ENCODE measurements around the gene NELL1.

The NELL1 gene

DNA sequence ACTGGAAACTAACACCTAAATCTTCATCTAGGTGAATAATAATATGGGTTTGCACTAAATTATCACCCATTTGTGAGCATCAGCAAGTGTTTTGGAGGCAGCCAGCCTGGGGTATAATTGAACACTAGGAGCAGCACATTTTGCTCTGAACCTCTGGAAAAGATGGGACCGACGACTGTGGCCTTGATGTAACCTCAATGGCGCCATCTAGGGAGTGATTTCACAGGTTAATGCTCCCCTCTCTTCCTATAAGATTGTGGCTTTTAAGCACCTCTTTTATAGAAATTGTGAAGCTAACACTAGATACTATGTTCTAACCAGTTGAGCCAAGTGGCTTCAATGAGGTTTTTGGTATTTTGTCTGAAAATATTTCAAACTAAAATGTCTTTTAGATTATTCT lies 203.7 kb downstream of the NELL1 start:
- DNase-seq (ENCODE audit: low read depth in 2 of 2): no peak

DNA sequence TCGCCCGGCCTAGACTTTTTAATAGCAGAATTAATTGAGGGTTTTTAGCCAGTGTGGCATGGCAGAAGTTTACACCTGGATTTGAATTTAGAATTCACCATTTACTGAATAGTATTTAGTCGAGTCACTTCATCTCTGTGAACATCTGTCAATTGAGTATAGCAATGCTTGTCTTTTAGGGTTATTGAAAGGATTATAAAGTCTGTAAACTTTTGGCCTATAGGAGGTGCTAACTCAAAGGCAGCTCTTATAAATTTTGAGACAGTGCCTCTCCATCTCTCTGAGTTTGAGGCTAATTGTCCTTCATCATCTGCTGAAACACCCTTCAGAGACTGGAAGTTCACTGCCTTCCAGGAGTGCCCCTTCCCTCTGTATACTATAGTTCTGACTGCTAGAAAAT lies 205.0 kb downstream of the NELL1 start:
- DNase-seq (ENCODE audit: low read depth in 2 of 2): no peak

DNA sequence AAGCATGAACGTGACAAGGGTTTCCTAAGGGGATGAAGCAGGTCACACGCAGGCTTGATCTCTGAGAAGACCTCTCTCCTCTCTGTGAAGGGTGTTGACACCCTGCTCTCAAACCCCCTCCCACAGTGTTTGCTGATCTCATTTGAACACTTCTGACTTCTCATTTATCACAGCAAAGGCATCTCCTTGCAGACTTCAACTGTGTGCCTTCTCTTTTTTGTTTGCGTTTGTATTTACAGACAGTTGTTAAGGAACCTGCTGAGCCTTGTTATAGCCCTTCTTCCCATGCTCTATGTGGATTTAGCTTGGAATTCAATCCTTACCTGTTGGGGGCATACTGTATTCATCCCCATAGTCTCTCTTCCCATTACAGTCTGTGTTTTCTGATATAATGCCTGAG lies 206.5 kb downstream of the NELL1 start:
- DNase-seq (ENCODE audit: low read depth in 2 of 2): no peak

DNA sequence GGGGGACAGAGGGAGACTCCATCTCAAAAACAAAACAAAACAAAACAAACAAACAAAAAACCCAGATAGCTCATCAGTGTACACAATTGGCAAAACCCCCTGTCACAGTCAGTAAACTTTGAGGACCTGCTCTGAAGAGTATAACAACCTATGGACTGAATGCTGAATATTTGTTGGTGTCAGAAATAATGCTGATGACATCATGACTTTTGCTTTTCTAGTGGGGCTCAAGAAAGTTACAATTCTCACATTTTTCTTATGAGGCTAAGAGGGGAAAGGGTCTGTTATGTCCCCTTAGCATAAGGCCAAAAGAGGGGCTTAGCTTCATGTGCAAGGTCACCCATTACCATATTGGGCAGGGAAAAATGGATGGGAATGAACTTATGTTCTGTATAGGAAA lies 207.4 kb downstream of the NELL1 start:
- no peak for DNase-seq (ENCODE audit: low read depth in 2 of 2)

DNA sequence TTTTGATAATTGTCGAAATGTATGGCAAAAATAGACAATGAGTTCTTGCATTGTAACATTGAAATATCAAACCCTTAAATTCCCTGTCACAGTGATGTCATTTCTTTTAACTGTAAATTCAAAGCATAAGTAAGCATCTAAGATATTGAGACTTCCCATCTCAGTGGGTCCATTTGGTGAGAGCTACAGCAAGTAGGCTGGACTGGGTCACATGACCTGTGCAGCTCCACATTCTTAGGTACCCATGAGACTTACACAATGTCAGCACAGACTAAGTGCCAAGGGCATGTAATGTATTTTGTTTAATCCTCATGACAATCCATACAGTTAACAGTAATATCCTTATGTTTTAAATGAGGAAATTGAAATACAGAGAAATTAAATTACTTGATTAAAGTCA lies 210.7 kb downstream of the NELL1 start:
- no peak for DNase-seq (ENCODE audit: low read depth in 2 of 2)

DNA sequence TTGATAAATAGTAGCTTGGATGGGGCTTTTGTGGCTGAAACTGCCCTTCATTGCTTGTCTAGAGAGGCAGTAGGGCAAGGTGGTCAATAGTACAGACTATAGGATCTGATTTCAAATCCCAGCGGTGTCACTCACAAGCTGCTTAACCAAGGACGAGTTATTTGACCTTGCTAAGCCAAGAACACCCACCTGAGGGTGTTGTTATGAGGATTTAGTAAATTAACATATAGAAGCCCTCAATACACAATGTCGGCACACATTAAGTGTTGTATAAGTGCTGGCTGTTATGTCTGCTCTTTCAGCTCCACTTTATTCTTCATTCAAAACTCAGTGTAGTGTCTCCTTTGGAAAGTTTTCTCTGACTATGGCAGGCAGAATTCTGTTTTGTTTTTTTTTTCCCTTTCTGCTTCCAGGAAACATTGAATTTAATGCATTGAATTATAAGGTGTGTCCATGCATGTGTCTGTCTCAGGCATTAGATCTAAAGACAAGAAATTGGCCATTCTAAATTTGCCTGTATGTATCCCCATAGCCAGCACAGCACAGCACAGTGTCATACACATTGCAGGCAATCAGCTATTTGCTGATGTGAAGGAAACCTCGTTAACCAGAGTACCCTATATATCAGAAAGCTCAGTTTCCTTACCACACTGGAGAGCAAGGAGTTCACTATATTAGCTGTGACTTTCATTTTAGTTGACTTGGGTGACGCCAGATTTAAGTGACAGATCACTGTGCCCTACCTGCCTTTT lies 212.1 kb downstream of the NELL1 start:
- DNase-seq (ENCODE audit: low read depth in 2 of 2): no peak

DNA sequence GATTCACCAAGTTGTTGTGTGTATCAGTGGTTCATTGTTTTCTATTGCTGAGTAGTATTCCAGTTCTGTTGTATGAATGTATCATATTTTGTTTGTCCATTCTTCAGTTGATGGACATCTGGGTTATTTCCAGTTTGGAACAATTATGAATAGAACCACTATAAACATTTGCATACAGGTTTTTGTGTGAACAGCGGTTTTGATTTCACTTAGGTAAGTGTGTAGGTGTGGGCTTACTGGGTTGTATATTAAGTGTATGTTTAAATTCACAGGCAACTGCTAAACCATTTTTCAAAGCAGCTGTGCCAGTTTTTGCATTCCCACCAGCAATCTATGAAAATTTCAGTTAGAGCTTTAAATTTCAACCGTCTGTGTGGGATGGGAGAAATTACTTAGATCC lies 217.8 kb downstream of the NELL1 start:
- DNase-seq (ENCODE audit: low read depth in 2 of 2): no peak

DNA sequence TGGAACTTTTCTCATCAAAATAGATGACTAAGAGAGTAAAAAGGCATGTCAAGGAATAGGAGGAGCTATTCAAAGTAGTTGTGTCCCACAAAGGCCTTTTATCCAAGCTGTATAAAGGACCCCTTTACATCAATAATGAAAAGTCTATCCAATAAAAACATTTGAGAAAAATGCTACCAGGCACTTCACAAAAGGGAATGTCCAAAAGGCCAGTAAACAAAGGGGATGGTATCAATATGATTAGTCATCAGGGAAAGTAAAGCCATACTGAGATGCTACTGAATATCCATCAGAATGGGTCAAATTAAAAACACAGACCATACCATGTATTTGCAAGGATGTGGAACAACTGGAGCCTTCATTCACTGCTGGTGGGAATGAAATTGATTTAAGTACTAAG lies 224.9 kb downstream of the NELL1 start:
- DNase-seq (ENCODE audit: low read depth in 2 of 2): no peak

DNA sequence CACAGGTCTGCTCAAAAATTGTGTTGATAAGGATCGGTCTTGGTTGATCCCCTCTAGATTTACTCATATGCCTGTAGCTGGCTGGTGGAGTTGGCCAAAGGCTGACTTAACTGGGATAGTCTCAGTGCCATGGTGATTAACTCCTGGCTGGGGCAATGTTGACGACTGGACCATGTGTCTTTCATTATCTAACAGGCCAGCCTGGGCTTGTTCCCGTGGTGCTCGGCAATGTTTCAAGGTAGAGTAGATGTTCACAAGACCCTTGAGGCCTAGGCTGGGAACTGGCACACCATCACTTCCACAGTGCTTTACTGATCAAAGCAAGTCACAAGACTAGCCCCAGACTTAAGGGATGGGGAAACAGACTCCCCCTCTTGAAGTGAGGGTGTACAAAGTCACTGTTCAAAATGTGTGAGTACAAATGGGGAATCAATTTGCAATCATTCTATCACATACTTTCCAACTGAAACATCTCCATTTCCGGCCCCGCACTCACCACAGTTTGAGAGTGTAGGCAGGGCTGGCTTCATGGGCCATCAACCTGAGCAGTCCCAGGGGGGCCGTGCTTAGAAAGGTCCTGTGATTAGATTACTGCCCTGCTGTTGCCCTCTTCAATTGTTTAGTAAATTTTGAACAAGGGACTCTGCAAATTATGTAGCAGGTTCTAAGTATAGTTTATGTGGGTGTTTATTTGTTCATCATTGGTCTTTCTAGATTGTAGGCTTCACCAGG lies 240.8 kb downstream of the NELL1 start:
- DNase-seq (ENCODE audit: low read depth in 2 of 2): no peak

DNA sequence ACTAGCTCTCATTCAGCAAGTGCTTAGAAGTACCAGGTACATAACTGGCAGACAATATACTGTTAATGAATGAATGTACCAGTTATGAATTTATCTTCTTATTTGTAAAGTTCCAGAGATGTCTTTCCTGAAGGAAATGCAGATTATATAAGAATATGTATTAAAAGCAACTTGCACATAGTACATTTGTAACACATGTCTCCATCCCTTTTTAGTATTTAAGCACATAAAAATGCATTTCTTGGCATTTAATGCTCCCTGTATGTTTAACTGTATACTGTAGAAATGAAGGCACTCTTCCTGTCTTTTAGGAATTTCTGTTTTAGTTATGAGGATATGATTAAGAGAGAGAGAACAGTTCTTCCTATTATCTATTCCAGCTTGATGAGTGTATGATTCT lies 241.3 kb downstream of the NELL1 start:
- DNase-seq (ENCODE audit: low read depth in 2 of 2): no peak

DNA sequence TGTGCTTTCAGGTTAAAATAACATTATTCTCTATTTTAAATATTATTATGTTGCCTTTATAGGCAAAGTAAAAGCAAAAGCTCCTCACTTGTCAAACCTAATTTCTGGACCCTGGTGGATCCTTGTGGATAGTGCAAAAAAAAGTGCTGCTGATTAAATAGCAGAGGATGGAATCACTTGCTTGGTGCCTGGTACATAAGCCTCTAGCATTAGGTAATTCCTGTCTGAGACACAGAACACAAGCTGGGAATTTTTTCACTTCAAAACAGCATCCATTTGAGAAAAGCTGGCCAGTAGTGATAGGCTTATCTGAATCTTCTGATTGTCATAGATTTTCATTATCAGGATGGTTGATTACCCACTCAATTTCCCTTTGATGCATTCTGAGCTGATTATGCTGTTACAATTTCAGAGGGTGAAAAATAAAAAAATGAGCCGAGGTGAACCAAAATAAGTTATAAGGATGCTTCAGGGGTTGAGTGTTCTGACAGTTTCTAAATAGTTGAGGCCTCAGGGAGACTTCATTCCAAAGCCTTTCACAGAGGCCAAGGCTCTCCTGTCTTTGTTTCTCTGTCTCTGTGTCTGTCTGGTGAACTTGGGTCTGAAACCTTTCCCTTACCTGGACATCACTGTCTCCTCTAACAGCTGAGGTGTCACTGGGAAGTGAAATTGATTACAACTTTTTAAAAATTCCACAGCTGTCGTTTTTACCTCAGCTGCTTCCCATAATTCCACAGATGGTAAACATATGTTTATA lies 242.9 kb downstream of the NELL1 start:
- DNase-seq (ENCODE audit: low read depth in 2 of 2): no peak

DNA sequence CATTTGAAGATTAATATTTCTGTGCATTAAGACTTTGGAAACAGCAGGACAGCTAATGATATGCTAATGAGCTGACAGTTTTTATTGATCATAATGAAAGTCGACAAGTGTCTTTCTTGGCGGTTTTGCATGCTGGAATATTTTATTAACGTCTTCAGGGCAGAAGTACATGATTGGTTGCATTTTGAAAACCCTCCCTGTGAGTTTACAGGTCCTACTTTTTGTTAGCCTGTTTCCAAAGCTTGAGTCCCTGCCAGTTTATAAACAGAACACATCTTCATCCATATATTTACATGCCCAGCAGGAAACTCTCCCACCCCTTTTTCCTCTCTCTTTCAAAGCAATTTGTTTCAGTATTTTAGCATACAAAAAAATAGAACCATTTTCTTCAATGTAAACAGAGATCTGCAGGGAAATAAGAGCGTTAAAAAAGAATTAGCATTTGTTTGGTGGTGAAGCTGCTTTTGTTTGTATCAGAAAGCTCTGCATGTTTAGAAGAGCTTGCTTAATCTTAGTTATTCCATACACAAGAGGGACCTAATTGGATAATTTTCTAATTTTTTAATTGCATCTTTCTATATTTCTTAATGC lies 243.6 kb downstream of the NELL1 start:
- no peak for DNase-seq (ENCODE audit: low read depth in 2 of 2)

DNA sequence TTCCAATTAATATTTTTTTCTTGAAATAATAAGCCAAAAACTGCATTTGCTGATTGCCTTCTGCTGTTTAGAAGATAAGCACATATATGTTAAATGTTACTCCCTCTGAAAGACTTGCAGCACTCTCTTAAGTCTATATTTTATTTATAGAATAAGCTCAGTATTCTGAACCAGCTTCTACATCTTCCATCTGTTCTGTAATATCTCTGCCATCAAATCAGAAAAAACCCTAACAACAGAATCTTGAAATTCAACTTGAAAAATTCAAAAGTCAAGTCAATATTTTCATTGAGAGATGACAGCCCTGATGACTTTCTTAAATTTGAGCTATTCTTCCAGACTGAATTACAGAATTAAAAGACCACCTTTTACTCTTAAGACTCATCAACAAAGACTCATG lies 247.9 kb downstream of the NELL1 start:
- no peak for DNase-seq (ENCODE audit: low read depth in 2 of 2)

DNA sequence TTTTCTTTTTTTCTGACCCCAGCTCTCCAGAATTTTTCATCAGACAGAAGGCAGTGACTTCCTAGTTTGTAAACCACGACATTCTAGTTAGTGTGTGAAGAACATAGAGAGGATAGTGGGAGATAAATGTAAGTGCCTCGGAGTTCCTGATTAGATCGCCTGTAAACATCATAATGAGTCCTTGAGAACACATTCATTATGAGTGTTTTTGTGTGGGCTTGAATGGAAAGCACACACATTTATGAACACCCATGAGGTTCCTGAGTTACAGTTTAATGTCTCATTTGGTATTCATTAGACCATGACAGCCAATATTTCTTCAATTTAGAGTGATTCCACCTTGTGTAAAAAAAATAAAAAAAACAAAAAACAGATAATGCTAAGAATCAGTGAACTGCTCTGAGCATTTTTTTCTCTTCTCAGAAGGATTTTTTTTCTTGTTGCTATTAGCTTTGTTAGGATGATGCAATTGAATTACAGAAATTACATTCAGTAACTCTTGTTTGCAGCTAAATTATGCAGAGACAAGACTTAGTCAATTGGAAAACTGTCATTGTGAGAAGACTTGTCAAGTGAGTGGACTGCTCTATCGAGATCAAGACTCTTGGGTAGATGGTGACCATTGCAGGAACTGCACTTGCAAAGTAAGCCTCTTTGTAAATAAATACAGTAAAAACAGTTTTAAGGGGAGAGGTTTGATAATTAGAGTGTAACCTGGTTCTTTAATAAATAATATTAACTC lies 257.6 kb downstream of the NELL1 start:
- no peak for DNase-seq (ENCODE audit: low read depth in 2 of 2)

DNA sequence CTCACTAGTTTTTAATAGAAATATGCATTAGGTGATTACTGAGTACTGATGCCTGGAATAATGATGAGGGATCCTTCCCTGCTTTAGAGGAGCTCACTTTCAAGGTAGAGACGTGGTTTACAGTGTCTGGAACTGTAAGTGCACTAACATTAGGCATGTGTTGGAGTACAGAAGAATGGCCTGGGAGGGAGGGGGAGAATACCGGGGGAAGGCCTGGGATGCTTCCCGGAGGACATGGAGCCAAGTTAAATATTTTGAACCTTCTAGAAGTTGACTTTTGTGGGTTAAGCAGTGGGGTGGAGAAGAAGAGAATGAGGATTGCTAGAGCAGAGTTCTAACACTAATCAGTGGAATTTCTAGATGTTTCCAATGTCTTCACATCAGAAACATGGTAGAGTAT lies 261.6 kb downstream of the NELL1 start:
- DNase-seq (ENCODE audit: low read depth in 2 of 2): no peak

DNA sequence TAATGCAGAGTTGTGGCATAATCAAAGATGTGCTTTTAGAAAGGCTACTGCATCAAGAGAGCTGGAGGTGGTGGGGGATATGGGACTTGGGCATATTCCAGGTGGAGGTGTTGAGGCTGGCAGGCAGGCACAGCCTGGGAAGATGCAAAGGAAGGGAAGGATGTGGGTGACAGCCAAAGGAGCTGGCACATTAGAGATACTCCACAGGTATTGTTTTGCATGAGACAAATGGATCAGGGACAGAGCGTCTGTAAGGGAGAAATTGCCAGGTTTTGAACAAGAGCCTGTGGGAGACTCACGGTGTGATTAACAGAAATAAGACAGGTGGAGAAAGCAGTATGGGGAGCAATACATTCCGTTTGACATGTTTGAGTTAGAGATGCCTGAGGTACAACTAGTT lies 263.7 kb downstream of the NELL1 start:
- DNase-seq (ENCODE audit: low read depth in 2 of 2): no peak

DNA sequence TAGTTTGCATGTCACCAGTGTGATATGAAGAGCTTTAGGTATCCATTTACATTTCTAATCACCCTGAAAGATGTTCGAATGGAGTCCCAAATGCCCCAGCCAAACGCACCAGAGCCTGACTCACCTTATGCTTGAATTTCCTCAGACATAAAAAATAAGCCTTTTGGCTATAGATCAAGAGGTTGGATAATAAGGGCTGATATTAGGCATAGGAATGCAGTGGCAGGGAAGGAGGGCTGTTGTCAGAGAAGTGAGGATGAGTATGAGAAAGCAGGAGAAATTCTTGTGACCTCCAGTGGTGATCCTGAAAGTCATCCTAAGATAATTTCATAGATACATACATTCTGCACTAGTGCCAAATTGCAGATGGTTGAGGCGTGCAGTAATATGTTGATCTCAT lies 264.6 kb downstream of the NELL1 start:
- DNase-seq (ENCODE audit: low read depth in 2 of 2): no peak

DNA sequence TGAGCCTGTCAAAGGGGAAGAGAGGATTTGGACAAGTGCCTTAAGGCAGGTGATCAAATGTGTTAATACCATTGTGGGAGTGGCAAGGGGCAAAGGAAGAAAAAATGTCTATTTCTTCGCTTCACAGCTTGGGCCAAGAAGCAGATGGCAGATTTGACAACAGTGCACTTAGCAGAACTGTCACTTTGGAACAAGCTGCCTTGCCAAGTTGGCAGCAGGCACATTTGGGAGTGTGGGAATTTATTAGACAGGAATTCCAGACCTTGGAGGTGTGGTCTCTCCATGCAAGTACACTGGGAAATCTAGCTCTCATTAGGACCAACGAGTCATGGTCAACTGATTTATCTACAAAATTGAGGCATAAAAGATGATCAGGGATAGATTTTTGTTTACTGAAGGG lies 265.1 kb downstream of the NELL1 start:
- no peak for DNase-seq (ENCODE audit: low read depth in 2 of 2)

DNA sequence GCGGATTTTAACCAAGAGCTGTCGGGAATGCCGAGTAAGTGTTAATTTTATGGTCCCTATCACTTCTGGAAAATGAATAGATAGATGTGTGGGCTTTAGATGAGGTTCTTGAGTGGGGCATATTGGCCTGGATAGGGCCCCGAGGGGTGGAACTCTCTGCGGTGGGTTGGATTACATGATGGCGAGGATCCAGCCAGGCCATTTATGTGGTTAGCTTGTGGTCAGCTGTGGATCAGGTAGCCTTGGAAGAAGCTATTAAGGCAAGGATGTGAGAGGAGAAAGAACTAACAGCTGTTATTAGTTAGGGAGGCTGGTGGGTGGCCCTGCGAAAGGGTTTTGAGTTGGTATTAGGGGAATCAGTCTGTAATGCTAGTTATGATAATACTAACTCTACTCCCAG lies 268.4 kb downstream of the NELL1 start:
- DNase-seq (ENCODE audit: low read depth in 2 of 2): no peak

DNA sequence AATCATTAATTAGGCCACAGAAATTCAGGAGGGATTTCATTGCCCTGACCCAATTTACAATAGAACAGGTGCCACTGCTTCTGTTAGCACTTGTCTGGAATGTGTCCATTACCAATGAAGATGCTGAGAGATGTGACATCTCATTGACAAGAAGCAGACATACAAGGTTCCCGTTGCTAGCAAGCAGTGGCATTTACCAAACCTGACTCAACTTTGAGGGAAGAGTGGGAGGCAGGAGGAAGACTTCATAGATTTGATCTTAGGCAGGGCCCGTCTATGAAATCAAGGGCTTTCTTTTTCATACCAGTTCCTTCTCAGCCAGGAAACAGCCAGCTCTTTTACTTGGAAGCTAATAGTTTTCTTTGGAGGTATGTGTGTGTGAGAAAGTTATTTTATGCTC lies 280.2 kb downstream of the NELL1 start:
- no peak for DNase-seq (ENCODE audit: low read depth in 2 of 2)

DNA sequence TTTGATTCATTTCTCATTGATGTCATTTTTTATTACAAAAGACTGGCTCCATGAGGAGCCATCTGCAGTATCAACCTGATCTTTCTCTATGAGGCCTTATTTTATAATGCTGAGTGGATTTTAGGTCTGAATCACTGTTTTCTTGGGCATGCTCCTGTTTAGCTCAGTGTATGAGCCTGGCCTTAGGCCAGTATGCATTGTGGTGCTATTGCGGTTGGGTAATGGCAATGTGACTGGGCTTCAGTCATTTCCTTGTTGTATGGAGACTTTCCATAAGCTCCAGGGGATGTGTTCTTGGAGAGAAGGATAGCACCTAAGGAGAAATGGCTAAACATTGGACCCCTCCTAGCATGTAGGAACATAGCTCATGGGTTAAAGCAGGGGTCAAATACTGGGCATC lies 293.2 kb downstream of the NELL1 start:
- DNase-seq (ENCODE audit: low read depth in 2 of 2): no peak

DNA sequence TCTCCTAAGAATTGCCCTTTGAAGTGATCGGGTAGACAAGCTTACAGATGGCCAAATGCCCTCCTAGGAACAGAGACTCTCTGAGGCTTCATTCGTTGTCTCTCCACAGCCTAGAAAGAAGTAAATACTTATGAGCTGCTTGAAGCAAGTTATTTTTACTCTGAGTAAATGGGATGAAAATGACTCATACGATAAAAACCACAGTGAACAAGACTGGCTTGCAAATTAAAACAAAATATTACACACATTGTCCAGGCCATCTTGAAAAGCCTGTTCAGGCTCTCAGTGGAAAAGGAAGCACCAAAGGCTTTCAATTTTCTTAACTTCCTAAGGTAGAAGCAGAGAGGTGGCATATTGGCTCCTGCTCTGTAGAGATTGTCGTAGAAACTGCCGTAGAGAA lies 294.2 kb downstream of the NELL1 start:
- DNase-seq (ENCODE audit: low read depth in 2 of 2): no peak

Data from stimulated activated CD4-positive, alpha-beta T cell treated with anti-CD3 and anti-CD28 coated beads, Interleukin-1b, Interleukin-23, amount 100 ng/mL, for 1 hour (primary cell).